NCI-H146 treated with DMSO at 0.1 percent for 48 hours (cell line): Measurements from ENCODE around the gene CD300LG.
"Not testable (repeated sequence)": the region's sequence is repeated elsewhere in the genome, so short reads cannot be mapped to it uniquely, and the experiment has no call there.

ENCODE experiments used
- DNase-seq: peaks from one replicate; lab custom pipeline; 2025; ENCODE audit not compliant: unreplicated experiment; lab: John Stamatoyannopoulos, UW

Gene CD300LG

DNA sequence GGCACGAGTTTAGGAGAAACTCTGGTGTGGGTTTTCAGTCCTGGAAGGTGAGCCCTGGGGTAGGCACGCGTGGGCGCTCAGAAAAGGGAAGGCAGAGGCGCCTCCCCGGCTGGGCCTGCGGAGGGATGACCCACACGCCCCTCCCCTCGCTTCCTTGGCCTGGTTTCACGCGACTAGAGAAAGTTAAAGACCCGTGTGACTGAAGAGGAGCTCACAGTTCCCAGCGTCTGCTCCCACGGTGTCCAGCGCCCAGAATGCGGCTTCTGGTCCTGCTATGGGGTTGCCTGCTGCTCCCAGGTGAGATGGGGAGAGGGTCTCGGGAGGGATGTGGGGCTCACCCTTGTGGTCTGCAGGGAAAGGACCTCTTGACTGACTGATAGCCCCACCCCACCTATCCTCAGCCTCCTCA lies at the start of gene CD300LG:
CD300LG (plus strand) TSS at position 214 of the 409 bp plus-strand sequence; CDS start at position 255, 41 bp downstream.
- DNase-seq = no peak

- not testable (repeated sequence) for DNase-seq
Observed at GRCh38 chr17:43798024-43798423, 49.0 kb upstream of the CD300LG start.

DNA sequence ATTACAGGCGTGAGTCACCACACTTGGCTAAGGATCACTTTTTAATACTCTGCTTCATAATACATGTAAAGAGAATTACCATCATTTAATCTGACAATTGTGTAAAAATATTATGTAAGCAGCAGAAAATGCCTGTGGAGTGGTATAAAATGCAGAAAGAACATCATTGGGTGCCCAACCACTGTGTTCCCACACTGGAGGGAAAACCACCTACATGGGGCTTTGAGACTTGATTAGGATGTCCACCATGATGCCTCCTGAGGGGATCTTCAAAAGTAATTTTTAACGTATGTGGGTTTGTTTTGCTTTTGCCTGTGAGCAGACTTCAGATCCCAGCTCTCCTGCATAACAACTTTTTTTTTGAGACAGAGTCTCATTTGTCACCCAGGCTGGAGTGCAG lies 47.9 kb upstream of the CD300LG start:
- DNase-seq = no peak

- no peak for DNase-seq
Observed at GRCh38 chr17:43800736-43801135, 46.2 kb upstream of the CD300LG start.

DNA sequence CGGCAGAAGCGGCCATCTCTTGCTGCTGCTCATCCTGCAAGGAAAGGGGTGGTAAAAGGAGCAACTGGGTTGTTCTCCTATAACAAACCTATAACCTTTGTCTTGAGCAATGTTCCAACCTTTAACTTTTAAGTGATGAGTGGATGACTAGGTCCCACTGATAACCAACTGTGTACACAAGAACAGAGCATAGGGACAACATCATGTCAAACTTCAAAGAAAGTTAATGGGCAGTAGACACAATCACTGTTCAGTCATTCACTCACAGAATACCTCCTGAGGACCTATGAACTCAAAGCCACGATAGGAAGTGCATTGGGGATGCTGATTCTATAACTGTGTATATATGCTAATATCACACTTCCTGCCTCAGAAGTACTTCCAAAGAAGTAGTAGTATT lies 45.1 kb upstream of the CD300LG start:
- no peak for DNase-seq

- DNase-seq = no peak
Observed at GRCh38 chr17:43803758-43804157, 43.2 kb upstream of the CD300LG start.

DNA sequence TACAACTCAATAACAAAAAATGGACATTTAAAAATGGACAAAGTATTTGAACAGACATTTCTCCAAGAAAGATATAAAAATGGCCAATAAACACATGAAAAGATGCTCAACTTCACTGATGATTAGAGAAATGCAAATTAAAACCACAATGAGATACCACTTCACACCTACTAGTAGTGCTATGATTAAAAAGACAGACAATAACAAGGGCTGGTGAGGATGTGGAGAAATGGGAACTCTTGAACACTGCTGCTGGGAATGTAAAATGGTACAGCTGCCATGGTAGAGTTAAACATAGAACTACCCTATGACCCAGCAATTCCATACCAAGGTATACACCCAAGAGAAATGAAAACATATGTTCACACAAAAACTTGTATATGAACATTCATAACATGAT lies 41.9 kb upstream of the CD300LG start:
- DNase-seq = no peak

GRCh38 chr17:43808076-43808475 lies 38.9 kb upstream of the CD300LG start:
- DNase-seq = no peak

DNA sequence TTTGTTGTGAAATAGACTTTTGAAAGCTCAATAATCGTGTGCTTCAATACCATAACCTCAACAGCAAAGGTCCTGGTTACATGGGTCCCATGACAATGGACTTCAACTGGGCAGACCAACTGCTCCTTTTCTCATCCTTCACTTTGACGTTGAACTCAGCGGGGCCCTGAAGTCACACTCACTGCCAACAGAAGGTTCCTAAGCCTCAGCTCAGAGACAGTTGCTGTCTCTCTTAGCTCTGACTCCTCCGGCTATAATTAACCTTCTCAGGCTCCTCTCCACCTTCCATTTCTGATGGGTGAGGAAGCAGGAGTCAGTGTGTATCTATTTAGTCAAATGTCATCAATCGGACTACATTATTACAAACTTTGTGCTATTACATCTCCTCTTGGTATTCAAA lies 37.9 kb upstream of the CD300LG start:
- no peak for DNase-seq

DNA sequence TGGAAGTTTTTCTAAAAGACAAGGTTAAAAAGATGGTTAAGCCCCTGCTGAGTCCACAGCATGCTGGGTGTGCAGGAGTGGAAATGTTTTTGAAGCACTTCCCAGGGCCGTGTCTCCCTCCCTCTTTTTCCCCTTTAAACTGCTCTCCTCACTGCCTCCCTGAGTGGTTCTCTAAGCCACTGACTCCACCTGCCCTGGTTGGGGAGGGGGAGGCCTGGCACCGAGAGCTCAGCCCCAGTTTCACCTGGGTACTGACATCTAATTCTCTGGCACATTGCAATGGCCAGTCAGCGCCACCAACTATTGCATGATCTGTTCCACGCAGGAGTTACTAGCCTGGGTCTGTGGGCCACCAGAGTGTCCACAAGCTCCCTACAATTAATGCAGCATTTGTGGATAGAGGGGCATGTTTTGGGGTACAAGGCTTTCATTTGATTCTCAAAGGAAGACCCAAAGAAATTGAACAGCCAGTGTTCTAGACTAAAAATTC lies 36.7 kb upstream of the CD300LG start:
- no peak for DNase-seq

DNA sequence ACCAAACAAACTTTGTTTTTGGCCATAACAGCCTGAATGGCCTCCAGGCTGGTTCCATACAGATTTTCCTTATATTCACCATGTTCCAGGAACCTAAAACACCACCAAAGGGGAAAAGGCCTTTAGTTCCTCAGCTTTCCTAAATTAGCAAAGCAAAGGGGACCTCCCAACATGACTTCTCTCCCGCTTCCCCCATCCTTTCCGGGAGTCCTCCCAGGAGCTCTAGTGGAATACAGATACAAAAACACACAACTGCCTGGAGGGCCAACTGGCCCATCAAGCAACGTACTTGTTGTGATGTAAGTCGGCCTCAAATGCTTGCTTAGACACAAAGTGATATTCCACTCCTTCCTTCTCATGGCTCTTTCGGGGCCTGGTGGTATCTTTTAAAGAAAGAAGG lies 36.2 kb upstream of the CD300LG start:
- DNase-seq = no peak

- DNase-seq = no peak
Observed at GRCh38 chr17:43812396-43813265, 34.3 kb upstream of the CD300LG start.

- DNase-seq = no peak
Observed at GRCh38 chr17:43813386-43813785, 33.6 kb upstream of the CD300LG start.

- no peak for DNase-seq
Observed at GRCh38 chr17:43814026-43814425, 33.0 kb upstream of the CD300LG start.

DNA sequence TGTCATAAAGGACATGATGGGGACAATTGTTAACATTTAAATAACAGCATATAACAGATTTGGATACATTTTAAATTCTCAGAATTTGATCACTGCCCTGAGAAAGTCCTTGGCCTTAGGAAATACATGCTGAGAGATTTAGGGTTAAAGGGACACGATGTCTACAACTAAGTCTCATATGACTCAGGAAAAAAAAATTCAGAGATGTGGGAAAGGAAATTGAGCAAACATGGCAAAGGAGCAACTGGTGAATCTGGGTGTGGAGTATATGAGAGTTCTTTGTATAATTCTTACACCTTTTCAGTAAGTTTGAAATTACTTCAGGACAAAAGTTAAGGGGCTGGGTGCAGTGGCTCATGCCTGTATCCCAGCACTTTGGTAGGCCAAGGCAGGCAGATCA lies 32.3 kb upstream of the CD300LG start:
- no peak for DNase-seq

- DNase-seq = no peak
Observed at GRCh38 chr17:43816336-43817320, 30.3 kb upstream of the CD300LG start.

GRCh38 chr17:43817826-43818225 lies 29.1 kb upstream of the CD300LG start:
- no peak for DNase-seq

GRCh38 chr17:43818966-43819365 lies 28.0 kb upstream of the CD300LG start:
- no peak for DNase-seq

DNA sequence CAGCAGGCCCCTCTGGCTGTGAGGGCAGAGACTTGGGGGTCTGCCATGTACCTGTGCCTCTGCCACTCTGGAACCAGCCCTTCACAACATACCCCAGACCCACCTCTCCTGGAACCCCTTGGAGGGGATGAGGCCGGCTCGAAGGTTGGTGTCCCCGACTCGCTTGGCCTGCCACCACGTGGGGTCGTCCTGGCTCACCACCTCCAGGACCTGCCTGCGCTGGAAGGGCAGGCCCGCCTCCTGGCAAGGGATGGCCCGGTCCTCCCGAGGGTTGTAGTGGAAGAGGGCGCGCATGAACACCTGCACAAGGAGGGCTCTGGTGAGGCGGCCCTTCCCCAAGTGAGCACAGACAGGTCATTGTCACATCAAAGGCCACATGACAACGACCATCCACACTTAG lies 26.2 kb upstream of the CD300LG start:
- DNase-seq = no peak

DNA sequence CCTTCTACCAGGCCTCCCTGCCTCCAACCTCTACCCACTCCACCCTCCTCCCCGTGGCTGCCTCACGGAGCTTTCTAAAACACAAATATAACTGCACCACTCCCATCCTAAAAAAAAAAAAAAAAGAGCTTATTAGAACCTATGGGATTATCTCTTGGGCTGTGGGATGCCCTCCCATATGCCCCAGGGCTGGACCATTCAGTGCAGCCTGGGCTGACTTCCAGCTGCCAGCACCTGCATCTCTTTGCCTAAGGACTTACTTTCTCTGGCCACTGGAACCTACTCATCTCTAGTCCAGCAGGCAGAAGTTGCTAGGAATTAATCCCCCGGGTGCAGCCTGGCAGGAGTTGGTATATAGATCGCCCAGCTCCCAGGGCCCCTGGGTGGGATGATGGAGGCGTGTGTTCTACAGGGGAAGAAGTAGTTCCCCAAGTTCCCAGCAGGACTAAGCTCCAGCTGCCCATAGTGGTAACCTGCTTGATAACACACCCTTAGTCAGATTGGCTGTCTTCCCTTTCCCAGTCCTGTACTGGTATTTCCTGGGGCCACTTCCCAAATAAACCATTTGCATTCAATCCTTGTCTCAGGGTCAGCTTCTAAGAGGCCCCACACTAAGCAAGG lies 24.3 kb upstream of the CD300LG start:
- no peak for DNase-seq
